NOMO-1 treated with dmso at 0.1 percent for 144 hours (cell line): ENCODE measurements around the gene RGL1.

Experiments used
- DNase-seq: peaks from one replicate; lab custom pipeline; 2025; ENCODE audit not compliant: unreplicated experiment; lab: John Stamatoyannopoulos, UW

Gene RGL1

DNA sequence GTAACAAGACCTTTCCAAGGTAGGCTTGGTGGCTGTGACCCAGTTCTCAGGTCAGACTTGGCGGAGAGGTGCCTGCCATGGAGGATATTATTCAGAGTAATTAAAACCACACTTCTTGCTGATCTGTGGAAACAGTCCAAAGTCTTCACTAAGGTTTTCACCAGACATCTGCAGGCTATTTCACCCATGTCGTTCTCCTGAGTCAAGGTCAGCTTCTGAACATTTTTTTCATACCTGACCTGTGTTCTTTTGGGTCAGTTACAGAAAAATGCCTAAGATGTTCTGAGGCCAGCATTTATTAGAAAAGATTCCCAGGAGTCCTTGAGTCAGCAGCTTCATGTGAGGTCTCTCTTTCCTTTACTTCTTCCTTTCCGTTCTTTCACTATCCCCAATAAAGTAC lies 54.9 kb downstream of the RGL1 start:
- DNase-seq, result no peak

DNA sequence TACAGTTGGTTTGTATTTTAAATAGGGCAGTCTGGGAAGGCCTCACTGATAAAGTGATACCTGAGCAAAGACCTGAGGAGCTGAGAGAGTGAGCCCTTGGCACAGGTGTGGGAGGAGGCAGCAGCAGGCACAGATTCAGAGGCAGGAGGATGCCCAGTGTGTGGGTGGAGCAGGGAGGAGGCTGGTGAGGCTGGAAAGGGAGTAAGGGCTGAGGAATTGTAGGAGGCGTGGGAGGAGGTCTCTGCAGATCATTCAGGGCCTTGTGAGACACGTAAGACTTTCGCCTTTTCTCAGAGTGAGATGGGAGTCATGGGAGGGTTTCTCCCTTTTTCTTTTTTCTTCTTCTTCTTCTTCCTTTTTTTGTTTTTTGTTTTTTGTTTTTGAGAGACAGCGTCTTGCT lies 58.0 kb downstream of the RGL1 start:
- DNase-seq, result no peak

GRCh38 chr1:183863852-183864251 lies 58.9 kb downstream of the RGL1 start:
- DNase-seq, result no peak

DNA sequence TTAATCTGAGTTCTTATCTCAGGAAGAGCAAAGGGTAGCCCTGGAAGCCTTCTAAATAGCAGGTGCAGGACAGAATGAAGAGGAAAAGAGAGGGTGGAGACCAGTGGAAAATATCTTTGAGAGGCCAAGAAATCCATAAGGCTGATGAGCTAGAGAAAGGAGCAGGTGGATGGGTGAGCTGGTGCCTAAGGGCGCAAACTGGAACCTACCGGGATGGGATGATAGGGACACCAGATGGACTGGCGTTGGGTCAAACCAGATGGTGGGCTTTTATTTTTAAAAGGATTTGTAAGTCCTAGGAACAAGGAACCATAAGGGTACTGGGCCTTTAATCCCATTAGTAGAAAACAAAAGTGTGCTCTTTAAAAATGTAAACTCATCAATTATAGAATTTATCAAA lies 59.7 kb downstream of the RGL1 start:
- DNase-seq, result no peak

GRCh38 chr1:183869230-183869629 lies 64.3 kb downstream of the RGL1 start:
- no peak for DNase-seq

- no peak for DNase-seq
Measured at GRCh38 chr1:183869664-183870063, 64.7 kb downstream of the RGL1 start.

- DNase-seq, result no peak
Measured at GRCh38 chr1:183870351-183871077, 65.6 kb downstream of the RGL1 start.

DNA sequence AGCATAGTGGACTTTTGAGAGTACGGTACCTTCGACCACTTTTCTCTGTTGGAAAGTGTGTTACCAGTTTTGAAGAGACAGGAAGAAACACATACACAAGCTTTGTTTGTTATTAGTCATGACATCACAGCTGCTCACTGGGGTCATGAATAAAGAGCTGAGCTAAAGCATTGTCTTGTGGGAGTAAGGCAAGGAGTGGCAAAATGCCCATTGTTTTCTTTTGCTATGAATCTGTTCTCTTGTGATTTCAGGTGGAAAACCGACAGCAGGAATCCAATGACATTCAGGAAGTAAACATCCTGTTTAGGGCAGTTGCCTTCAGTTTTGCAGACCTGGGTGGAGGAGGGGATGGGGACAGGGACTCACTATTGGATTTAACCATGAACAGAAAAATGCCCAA lies 66.2 kb downstream of the RGL1 start:
- no peak for DNase-seq

DNA sequence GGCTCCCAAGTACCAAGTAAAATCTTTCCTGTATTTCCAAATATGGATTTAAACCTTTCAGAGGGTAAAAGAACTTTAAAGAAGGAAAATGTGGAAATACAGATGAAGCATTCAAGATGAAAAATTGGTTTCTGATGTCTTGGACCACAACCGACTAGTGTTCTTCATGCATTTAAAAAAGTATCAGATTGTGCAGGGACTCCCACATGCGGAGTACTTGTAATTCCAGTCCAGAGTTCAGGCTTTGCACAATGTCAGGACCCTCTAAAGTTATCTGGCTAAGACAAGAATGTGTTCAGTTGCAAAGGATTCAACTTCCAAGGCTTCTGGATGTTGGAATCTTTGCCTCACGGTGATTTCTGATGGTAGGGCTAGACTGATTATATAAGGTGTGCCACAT lies 66.7 kb downstream of the RGL1 start:
- DNase-seq, result no peak

DNA sequence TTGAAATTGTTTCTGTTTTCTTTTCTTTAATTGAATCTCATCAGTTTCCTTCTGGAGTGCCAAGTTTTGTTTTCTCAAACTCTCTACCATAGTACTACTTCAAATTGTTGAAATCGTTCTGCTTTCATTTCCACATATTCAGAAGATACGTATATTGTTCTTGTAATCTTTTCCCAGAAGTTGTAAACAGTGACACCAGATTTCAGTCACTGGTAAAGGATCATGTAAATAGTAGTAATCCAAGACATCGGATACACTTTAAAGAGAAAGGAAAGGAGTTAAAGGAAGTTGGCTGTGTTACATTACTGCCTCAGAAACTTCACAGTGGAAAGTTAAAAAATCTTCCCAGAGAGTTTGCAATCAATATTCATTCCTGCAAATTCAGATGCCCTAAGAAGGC lies 67.5 kb downstream of the RGL1 start:
- DNase-seq, result no peak

DNA sequence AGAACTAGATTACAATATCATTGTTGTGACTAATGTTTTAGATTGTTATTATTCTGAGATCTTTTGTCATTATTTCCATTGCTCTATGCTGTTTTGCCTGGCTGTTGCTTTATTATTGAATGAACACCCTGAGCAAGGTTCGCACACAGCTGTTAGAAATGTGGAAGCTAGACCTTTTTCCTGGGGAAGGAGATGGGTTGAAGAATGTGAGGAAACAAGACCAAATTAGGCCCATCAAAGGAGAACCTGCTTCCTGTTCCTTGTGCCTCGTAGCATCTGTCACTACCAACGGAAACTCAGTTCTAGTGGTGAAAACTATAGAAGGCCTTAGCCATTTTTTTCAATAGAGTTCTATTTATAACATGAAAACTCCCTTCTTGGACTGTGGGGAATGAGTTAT lies 68.7 kb downstream of the RGL1 start:
- peak; percentile 68 for DNase-seq

- DNase-seq, result no peak
Measured at GRCh38 chr1:183876309-183876708, 71.4 kb downstream of the RGL1 start.

DNA sequence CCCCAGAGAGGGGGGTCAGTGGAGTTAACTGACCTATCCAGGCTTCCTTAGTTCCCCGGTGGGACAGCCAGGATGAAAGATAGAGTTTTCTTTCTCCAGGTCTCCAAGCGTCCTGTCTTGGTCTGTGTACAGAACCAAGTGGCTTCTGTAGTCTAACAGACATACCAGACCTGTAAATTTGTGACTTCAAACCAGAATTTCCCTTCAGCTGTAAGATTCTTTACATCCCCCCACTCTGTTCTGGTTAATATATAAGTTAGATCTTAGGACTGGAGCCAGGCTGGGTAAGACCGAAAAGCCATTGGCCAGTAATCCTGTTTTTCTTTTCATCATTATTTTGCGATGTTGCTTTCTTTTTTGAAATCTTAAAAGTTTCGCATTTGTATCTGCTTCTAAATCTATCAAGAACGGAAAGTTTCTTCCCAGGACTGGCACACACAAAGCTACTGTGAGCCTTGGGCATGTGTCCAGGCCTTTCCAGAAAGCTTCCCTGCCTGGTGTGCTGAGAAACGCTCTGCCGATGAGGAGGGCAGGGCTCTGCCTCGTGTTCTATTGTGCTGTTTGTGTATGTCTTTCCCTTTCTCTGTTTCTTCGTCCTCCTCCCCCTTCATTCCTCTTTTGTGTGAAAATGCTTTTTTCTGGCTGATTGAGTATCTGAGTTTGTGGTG lies 72.3 kb downstream of the RGL1 start:
- no peak for DNase-seq

- DNase-seq, result no peak
Measured at GRCh38 chr1:183879494-183879893, 74.6 kb downstream of the RGL1 start.

DNA sequence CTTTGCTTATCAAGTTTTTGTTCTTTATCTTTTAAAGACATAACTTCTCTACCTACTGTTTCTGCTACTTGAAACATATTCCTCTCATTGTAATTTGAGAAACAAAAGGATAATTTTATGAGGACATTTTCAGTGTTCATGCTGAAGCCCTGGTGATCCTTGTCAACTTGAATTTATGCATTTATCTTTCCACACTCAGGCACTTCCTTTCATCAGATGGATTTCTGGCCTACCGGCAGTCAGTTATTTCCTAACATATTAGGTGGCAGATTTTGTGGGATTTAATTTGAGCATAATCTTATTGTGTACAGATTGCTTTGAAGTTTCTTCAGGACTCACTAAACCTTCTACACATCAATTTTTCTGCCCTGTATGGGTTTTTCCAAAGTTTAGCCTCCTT lies 75.0 kb downstream of the RGL1 start:
- DNase-seq, result no peak

GRCh38 chr1:183880531-183881243 lies 75.8 kb downstream of the RGL1 start:
- no peak for DNase-seq

DNA sequence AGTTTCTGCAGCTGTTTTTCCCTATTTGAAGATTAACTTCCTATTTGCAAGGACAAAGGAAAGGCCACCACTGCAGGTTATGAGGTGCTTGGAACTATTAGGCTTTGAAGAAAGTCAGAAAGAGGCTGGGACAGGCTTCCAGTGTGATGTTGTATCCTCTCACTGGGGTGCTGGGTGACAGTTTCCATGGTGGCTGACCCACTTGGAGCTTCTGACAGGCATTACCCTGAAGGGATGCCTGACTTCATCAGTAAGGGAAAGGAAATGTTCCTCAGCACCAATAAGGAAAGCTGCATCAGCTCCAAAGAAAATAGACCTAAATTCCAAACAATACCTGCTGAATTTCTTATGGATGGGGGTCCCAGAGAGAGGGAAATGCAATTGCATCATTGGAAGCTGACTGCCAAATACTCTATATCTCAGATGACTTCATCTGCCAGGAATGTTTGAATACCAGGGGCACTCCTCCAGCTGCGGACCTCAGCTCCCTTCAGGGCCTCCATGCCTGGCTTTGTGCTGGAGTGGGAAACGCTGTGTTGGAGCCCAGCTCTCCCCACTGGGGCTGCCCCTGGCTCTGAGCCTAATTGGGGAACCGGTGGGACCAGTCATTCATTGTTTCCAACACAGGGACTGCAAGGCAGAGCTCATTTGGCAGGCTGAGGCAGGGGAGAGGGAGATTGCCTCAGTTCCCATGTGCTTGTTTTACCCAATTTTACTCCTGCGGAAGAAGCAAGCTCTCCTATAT lies 76.6 kb downstream of the RGL1 start:
- DNase-seq, result no peak

- no peak for DNase-seq
Measured at GRCh38 chr1:183882335-183883167, 77.6 kb downstream of the RGL1 start.

DNA sequence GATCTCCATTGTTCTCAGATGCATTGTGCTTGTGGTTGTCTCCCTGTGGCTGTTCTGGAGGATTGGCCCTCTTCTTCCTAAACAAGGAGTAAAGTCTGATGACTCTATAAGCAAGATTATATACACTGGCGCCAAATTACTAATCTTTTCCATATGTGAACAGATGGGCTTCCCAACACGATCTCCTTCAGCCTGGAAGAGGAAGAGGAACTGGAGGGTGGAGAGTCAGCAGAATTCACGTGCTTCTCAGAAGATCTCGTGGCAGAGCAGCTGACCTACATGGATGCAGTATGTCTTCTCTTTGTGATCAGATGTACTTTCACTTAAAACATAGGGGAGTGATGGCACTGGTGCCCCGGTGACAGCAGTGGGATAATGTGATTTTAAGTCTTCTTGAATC lies 78.7 kb downstream of the RGL1 start:
- no peak for DNase-seq

- no peak for DNase-seq
Measured at GRCh38 chr1:183884526-183884925, 79.6 kb downstream of the RGL1 start.
